Left kidney (tissue), 8 donors: ENCODE measurements around the gene OR6C70. TPM values are rescaled to one million over a fixed set of nuclear protein-coding genes. Genes with fewer than 3 reads are reported as not detected.
"Not testable (repeated sequence)": the region's sequence is repeated elsewhere in the genome, so short reads cannot be mapped to it uniquely, and the experiment has no call there.

Experiments used
- DNase-seq: peaks from one replicate; pipeline ENCODE4 v3.0.0-alpha.2; 2013
- long read RNA-seq, 8 donors: transcript quantifications; one replicate each; lab custom pipeline, GENCODE V29; 2026
- polyA plus RNA-seq: library from polyadenylated mRNA; unstranded; fragments of 120-200 nt; gene quantifications from one replicate; pipeline ENCODE4 v1.2.1, GENCODE V29; 2013; ENCODE audit not compliant: insufficient read length

The OR6C70 gene
- not detected for polyA plus RNA-seq
- long read RNA-seq, donor 1 = 0 reads
- long read RNA-seq, donor 2 = 0 reads
- long read RNA-seq, donor 3 = 0 reads
- long read RNA-seq, donor 4 = 0 reads
- long read RNA-seq, donor 5 = 0 reads
- long read RNA-seq, donor 6 = 0 reads
- long read RNA-seq, donor 7 = 0 reads
- long read RNA-seq, donor 8 = 0 reads

DNA sequence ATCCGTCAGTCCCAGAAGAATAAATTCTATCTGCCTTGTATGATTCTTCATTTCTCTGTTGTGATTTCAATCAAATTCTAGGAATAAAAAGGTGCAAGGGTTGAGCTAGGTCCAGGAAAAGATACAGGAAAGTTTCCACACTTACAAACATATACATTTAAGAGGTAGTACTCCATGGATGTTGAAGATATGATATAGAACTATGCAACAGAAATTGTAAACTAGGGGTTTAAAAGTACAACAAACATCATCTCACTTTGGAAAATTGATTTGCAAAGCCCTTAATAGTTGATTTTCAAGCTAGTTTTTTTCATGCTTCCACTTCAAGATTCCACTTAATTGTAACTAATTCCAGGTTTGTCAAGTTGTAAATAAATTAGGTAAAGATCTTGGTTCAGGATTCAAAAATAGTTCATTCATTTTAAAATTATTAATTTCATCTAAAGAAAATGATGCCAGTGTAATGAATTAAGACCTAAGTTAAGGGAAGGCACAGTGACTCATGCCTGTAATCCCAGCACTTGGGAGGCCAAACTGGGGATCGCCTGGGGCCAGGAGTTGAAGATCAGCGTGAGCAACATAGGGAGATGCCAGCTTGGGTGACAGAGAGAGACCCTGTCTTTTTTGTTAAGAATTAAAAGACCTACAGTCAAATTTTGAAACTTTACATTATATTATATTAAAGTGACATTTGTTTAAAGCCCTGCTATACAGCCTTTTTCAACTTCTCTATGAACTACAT is at the start of gene OR6C70:
Gene OR6C70, minus strand, starts transcription at position 51 of the 742 bp plus-strand sequence. Its CDS starts 0 bp downstream, at position 51.
- no peak for DNase-seq

DNA sequence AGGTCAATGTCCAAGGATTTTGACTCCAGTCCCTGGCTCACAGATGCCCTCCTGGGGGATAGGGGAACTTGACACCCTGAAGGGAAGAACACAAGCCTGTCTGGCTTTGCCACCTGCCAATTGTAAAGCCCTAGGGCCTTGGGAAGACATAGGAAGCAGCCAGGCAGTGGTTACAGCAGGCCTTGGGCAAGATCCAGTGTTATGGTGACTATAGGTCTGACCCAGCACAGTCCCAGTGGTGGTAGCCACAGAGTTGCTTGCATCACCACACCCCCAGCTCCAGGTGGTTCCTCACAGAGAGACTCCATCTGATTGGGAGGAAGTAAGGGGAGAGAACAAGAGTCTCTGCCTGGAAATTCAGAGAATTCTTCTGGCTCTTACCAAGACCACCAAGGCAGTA is 46.5 kb upstream of the OR6C70 start:
- no peak for DNase-seq

DNA sequence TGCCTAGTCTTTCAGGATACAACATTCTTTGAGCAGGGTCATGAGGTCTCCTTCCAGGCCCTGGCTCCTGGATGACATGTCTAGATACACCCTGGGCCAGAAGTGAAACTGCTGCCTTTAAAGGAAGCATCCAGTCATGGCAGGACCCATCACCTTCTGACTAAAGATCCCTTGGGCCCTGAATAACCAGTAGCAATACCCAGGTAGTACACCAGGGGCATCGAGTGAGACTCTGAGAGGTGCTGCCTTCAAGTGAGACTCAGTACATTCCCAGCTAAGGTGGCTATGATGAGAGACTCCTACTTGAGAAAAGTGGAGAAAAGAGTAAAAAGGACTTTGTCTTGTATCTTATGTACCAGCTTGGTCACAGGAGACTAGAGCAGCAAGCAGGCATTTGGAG is 45.8 kb upstream of the OR6C70 start:
- no peak for DNase-seq

DNA sequence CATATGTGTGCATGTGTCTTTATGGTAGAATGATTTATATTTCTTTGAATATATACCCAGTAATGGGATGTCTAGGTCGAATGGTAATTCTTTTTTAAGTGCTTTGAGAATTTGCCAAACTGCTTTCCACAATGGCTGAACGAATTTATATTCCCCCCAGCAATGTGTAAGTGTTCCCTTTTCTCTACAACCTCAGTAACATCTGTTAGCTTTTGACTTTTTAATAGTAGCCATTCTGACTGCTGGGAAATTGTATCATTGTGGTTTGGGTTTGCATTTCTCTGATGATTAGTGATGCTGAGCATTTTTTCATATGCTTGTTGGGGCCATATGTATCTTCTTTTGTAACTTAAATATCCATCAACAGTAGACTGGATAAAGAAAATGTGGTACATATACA is 31.7 kb upstream of the OR6C70 start:
- DNase-seq = no peak

DNA sequence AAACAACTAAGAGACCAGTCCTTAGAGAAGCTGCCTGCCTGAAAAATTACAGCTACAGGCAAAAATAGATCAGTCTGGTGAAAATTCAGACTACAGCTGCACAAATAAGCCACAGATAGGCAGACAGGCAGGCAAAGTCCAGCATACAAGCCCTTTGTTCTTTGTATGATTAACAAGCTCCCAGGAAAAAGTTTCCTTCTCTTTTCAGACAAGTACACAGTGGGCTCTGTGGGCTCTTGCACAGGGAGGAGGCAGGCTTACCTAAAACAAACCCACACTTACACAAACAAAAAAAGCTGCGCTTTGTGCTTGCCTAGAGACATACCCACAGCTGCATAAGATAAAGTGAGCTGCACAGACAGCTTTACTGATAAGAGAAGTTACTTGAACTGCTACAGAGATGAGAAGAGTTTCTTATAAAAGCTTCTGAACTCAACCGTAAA is 29.9 kb upstream of the OR6C70 start:
- DNase-seq = peak; percentile 3

DNA sequence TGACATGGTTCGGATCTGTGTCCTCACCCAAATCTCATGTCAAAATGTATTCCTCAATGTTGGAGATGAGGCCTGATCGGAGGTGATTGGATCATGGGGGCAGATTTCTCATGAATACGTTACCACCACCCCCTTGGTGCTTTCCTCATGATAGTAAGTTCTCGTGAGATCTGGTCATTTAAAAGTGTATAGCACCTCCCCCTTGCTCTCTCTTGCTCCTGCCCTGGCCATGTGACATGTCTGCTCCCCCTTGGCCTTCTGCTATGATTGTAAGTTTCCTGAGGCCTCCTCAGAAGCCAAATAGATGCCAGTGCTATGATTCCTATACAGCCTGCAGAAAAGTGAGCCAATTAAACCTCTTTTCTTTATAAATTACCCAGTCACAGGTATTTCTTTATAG is 29.3 kb upstream of the OR6C70 start:
- no peak for DNase-seq

DNA sequence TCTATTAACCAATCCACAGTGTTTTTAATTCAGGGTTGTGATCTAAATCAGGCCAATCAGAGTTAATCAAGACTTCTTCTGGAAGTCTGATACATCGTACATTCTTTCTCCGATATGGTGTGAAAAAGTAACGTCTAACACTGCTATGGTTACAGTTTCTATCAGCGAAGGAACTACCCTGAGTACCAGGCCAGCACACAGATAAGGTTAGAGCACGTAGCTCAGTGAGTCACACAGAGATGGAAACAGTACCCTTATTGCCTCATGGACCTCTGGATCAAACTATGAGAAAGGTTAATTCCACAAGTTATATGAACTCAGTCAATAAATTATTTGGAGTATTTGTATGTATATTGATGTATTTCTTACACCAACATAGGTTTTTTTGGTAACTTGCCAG is 25.6 kb upstream of the OR6C70 start:
- no peak for DNase-seq

DNA sequence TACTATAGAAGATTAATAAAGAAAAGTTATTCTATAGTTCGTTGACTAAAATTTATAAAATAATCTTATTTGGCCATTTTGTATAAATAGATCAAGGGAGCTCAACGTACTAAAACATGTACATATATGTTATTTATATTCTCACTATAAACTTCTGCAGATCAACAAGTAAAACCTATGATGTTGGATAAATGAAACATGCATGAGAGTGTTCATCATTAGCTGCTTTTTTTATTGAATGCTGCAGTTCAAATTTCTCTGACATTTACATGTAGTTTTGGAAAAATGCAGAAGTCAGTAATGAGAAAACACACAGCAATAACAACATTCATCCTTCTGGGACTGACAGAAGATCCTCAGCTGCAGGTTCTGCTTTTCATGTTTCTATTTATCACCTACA is 22.1 kb upstream of the OR6C70 start, which contains the start of gene OR6C68:
Gene OR6C68, plus strand, starts transcription at position 301 of the 400 bp plus-strand sequence. Its CDS starts 0 bp downstream, at position 301.
- no peak for DNase-seq

DNA sequence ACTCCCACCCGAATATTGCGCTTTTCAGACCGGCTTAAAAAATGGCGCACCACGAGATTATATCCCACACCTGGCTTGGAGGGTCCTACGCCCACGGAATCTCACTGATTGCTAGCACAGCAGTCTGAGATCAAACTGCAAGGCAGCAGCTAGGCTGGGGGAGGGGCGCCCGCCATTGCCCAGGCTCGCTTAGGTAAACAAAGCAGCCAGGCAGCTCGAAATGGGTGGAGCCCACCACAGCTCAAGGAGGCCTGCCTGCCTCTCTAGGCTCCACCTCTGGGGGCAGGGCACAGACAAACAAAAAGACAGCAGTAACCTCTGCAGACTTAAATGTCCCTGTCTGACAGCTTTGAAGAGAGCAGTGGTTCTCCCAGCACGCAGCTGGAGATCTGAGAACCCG is 14.3 kb upstream of the OR6C70 start:
- DNase-seq = not testable (repeated sequence)

DNA sequence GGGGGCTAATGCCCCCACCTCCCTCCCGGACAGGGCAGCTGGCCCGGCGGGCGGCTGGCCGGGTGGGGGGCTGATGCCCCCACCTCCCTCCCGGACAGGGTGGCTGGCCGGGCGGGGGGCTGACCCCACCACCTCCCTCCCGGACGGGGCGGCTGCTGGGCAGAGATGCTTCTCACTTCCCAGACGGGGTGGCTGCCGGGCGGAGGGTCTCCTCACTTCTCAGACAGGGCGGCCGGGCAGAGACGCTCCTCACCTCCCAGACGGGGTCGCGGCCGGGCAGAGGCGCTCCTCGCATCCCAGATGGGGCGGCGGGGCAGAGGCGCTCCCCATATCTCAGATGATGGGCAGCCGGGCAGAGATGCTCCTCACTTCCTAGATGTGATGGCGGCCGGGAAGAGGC is 9.2 kb upstream of the OR6C70 start:
- DNase-seq = not testable (repeated sequence)

DNA sequence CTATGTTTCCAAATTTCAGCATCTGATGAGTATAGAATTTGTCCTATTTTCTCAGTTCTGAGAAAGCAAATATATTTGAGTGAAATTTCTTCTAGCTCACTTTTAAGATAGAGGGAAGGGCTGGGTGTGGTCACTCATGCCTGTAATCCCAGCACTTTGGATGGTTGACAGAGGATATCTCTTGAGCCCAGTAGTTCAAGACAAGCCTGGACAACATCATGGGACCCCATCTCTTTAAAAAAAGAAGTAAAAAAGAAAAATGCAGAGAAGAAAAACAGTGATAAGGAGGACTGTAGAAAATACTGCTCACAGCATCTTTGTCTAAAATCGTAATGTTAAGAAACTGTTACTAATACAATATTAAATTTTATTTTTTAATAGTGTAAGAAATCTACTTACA is 2.3 kb upstream of the OR6C70 start:
- no peak for DNase-seq

DNA sequence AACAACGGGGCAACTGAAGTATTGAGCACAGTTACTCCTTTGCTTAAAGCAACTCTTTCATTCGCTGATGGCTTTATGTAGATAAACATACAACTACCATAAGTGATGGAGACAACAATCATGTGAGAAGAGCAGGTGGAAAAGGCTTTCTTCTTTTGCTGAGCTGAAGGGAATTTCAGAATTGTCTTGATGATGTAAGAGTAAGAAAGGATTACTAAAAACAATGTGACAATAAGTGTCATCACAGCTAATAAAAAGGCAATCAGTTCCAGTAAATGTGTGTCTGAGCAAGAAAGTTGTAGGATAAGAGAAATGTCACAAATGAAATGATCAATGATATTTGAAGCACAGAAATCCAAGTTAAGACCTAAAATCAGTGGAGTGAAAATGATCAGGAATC is 647 bp downstream of the OR6C70 start:
- no peak for DNase-seq

DNA sequence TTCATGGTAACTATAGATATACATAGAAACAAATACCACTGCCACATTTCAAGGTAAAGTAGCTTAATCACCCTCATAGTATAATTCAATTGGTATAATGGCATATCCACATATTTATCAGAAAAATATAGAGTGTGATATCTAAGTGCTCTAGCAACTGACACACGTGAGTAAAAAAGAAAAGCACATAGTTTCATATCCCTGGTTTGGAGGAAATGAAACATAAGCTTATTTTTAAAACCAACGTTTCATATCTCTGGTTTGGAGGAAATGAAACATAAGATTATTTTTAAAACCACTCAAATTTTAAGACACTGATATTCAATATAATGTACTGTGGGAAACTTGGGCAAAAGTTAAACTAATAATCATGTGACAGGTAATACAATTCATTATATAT is 2.1 kb downstream of the OR6C70 start:
- no peak for DNase-seq

DNA sequence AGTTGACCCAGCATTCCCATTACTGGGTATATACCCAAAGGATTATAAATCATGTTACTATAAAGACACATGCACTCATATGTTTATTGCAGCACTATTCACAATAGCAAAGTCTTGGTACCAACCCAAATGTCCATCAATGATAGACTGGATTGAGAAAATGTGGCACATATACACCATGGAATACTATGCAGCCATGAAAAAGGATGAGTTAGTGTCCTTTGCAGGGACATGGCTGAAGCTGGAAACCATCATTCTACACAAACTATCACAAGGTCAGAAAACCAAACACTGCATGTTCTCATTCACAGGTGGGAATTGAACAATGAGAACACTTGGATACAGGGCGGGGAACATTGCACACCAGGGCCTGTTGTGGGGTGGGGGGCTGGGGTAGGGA is 5.0 kb downstream of the OR6C70 start:
- DNase-seq = not testable (repeated sequence)

DNA sequence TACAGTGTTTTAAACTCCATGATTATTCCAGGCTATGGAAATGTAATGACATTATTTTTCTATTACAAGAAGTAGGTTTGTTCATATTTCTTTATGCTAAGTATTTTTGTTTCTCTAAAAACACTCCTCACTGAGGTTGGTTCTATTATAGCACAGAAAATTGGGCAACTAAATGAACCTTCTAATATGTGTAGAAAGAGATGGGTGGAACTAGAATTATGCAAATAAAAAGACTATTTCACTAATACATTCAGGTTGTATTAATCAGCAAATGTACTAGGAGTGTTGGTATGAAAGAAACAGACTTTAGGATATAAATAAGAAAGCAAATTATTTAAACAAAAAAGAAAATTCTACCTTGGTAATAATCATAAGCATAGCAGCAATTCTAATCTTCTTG is 21.1 kb downstream of the OR6C70 start:
- DNase-seq = no peak

DNA sequence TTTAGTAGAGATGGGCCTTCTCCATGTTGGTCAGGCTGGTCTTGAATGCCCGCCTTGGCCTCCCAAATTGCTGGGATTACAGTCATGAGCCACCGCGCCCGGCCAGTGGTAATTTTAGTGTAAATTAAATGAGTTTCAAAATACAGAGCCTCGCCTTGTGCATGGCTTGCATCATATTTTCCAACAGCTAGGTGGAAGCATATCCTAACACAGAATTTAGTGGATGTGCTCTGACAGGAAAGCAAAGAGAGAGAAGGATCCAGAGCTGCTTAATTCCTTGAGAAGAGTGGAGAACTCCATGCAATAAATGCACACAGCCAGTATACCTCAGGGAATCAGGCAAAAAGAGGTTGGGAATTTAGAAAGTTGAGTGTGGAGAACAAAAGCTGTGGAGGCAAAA is 23.6 kb downstream of the OR6C70 start:
- no peak for DNase-seq

DNA sequence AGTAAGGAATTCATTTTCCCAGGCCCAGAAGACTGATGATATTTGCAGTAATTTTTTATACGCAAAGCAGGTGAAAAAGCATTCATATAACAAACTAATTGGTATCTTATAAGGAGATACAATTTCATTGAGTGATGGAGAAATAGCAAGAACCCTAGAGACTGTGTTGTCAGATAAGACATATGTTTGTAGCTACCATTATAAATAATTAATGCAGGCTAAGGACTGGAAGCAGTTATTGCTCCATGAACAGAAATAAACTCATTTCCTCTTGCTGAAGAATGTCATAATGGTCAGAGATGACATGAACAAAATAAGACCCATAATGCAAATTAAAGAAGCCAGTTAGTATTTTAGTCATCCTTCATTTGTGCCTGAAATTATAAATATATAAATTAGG is 24.6 kb downstream of the OR6C70 start:
- no peak for DNase-seq

DNA sequence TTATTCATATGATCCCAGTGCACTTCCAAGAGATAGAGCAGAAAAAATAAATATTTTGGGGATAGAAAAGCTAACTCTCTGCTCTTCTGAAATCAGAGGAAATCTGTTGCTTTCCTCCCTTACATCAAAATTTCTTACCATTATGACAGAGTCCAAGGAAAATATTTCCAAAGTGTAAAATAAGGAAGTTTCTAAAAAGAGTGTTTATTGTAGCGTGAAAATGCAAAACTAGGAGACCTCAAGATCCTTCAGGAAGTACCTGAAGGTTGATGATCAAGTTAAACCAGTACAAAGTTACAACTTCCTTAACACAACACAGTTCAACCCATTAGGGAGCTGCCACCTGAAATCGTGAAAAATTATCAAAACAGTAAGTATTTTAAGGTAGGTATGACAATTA is 26.2 kb downstream of the OR6C70 start, which contains the start of gene OR6C2:
Gene OR6C2, plus strand, starts transcription at position 301 of the 400 bp plus-strand sequence. CDS start 8,138 bp downstream, outside the sequence.
- DNase-seq = no peak

DNA sequence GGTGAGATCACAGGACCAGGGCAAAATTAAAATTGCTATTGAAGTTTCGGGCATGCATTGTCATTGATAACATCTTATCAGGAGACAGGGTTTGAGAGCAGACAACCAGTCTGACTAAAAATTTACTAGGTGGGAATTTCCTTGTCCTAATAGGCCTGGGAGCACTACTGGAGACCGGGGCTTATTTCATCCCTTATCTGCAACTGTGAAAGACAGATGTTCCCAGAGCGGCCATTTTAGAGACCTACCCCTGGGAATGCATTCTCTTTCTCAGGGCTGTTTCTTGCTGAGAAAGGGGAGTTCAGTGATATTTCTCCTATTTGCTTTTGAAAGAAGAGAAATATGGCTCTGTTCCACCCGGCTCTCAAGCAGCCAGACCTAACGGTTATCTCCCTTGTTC is 28.7 kb downstream of the OR6C70 start:
- DNase-seq = not testable (repeated sequence)

DNA sequence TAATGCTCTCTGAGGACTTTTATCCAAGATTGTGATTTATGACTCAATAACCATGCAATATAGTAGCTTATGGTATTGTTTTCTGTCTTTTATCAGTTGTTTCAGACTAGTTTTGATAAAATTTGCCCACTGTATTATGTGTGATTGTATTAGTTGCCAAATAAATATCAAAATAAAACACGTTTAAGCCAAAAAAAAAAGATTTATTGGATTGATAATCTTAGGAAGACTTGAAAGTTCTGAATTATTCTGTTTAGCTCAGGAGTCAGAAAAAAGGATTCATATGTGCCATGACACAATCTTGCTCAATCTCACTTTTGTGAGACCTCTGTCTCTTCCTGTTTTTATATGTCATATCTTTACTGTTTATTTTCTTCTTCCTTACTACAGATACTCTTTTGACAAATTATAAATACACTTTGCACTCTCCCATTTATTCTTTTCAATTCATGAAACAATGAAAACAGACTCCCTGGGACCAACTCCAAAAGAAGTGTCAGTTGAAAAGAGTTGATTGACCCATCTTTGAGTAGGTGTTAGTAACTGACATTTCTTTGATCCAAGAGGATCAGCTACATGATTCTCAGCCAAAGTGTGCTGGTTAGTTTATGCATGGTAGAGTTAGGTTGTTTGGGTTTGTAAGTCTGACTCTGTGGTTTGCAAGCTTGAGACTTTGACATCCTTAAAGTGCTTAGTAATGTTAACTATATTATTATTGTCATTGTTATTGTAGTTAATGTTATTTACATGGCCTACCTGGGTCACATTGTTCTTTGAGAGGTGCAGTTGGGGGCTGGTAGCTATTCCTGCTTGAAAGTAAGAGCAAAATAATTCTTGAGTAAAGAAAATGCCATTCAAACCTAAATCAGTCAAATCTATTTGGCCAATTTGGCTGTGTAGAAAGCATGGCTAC is 41.4 kb downstream of the OR6C70 start:
- no peak for DNase-seq

DNA sequence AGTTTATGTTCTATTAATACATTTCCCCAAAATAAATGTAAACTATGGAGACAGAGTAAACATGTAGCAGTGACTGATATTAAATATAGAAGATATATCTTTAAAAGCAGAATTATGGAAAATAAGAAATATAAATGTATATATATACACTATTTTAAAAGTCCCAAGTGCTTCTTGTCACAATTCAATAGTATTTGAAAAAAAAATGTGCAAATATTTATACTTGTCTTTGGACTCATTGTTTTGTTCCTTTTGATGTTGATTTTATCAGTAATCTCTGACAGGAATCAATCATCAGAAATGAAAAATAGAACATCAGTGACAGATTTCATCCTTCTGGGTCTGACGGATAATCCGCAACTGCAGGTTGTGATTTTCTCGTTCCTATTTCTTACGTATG is 44.0 kb downstream of the OR6C70 start, which contains the start of gene OR6C76:
Gene OR6C76, plus strand, starts transcription at position 301 of the 400 bp plus-strand sequence. Its CDS starts 0 bp downstream, at position 301.
- no peak for DNase-seq

DNA sequence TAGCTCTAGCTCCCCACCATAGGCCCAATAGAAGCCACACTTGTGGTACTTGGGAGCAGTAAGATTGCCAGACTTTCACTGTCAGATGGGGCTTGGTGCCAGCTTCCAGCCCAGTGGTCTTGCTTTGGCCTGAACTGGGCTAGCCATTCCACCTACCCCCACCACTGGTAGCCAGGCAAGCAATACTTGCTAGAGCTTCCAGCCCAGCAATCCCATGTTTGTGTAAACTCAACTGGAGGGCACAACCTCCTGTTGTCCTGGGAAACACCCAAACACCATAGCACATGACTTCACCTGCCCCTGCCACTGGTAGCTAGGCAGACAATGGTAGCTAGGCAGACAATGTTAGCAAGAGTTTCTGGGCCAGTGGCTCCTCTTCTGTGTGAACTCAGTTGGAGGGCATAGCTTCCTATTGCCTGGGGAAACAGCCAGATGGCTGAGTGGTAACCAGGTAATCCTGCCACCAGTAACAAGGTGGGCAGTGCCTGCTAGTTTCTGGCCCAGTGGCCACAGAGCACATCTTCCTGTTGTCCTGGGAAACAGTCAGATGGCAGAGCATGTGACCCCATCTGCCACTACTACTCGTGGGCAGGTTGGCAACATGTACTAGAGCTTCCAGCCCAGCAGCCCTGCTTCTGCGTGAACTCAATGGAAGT is 49.5 kb downstream of the OR6C70 start:
- no peak for DNase-seq
